Measurements from ENCODE around the gene ZBTB9.

Gene ZBTB9

DNA sequence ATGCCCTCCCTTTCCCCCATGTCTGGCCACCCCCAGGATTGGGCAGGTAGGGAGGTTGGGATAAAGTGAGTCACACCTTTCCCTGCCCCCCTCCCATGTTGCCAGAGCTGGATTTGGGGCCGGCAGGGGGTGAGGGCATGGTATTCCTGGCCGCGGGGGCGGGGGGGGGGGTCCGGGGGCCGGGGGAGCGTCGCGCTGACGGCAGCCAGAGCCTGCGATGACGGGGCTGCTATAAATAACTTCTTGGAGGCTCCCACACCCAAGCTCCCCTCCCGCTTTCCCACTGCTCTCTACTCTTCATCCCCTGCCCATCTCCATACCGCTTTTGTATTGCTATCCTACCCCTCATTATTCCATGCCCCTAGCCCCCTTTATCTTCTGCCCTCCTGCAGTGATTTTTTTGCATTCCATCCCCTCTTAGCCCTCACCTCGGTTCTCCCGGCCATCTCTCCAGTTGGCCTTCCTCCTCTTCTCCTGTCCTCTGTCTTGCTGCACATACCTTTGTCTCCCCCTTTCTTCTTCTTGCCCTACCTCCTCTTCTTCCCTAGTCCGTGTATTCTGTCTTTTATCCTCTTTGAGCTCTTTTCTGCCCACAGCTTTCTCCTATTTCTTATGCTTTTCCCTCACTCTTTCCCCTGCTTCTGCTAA lies 20.7 kb upstream of the ZBTB9 start:
- FAIRE-seq: no peak

DNA sequence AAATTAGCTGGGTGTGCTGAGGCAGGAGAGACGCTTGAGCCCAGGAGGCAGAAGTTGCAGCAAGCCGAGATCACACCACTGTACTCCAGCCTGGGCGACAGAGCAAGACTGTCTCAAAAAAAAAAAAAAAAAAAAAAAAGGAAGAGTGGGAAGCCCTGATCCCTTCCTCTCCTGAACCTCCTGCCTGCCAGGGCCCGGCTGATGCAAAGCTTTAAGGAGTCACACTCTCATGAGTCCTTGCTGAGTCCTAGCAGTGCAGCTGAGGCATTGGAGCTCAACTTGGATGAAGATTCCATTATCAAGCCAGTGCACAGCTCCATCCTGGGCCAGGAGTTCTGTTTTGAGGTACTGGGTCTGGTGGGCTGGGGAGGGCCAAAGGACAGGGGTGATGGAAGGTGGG lies 19.4 kb upstream of the ZBTB9 start:
- FAIRE-seq: no peak

DNA sequence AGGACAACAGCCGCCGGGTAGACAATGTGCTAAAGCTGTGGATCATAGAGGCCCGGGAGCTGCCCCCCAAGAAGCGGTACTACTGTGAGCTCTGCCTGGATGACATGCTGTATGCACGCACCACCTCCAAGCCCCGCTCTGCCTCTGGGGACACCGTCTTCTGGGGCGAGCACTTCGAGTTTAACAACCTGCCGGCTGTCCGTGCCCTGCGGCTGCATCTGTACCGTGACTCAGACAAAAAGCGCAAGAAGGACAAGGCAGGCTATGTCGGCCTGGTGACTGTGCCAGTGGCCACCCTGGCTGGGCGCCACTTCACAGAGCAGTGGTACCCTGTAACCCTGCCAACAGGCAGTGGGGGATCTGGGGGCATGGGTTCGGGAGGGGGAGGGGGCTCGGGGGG lies 16.7 kb upstream of the ZBTB9 start:
- FAIRE-seq: no peak

DNA sequence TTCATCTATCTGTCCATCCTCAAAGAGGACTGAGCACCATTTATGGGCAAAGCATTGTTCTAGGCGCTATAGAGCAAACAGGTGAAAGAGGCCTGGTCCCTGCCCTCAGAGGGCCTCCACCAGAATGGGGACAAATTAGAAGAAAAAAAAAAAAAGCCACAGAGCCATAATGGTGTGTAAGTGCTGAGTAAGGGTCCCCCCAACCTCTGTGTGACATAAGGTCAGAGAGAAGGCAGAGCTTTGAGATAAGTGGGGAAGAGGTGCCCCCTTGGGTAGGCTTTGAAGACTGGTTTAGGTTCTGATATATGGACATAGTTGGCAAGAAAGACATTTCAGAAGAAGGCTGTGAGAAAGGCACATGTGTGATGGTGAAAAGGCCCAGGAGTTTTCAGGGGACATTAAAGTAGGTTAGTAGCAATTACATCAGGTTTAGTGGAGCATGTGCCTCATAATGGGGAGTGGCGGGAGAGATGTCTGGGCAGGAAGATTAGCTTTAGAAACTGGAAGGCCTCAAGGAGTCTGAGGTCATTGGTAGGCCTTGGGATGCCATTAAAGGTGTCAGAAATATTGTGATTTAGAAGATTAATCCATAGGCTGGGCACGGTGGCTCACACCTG lies 15.3 kb upstream of the ZBTB9 start:
- no peak for FAIRE-seq

DNA sequence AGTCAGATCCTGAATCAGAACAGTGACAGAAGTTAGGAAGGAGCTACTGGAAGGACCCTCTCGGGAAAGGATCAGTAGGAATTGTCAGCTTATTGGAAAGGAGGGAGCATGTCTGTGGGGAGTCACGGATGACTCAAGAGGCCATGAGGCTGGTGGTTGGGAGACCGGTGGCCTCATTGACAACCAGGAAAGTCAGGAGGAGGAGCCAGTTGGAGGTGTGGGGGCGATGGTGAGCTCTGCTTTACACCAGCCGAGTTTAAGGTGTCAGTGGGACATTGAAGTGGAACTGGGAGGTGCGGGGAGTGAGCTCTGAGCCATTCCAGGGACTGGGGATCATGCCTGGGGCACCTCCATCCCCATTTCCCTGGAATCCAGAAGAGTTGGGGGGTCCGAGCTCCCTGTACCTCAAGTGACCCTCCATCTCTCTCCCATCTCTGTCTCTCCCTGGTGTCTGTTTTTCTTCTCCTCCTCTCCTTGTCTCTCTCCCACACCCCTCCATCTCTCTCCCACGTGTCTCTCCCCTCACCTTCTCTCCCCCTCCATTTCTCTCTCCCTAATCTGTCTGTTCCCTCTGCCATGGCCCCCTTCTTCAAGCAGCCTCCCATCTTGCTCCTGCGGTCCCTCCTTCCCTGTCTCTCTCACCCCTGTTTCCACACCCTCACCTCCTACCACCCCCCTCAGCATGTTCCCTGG lies 14.3 kb upstream of the ZBTB9 start:
- no peak for FAIRE-seq

DNA sequence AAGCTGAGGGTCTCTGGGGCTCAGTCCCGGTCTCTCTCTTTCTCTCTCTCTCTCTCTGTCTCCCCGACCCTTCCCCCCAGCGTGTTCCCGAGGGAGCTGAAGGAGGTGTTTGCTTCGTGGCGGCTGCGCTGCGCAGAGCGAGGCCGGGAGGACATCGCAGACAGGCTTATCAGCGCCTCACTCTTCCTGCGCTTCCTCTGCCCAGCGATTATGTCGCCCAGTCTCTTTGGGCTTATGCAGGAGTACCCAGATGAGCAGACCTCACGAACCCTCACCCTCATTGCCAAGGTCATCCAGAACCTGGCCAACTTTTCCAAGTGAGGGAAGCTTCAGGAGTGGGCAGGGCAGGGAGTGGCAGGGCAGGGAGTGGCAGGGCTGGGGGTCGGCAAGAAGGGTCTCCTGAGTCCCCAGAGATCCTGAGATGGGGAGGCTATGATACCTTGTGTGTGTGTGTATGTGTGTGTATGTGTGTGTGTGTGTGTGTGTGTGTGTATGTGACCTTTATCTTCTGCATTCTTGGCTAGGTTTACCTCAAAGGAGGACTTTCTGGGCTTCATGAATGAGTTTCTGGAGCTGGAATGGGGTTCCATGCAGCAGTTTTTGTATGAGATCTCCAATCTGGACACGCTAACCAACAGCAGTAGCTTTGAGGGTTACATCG lies 13.6 kb upstream of the ZBTB9 start:
- FAIRE-seq: no peak

DNA sequence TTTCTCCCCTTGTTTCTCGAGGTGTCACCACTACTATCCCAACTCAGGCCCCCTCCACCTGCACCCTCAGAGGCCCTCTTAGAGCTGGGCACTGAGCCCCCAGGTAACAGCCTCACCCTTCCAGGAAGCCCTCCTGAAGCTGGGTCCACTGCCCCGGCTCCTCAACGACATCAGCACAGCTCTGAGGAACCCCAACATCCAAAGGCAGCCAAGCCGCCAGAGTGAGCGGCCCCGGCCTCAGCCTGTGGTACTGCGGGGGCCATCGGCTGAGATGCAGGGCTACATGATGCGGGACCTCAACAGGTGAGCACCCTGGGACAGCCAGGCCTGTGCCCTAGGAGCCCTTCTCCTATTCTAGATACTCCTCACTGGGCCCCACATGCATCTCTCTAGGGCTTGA lies 12.9 kb upstream of the ZBTB9 start:
- no peak for FAIRE-seq

DNA sequence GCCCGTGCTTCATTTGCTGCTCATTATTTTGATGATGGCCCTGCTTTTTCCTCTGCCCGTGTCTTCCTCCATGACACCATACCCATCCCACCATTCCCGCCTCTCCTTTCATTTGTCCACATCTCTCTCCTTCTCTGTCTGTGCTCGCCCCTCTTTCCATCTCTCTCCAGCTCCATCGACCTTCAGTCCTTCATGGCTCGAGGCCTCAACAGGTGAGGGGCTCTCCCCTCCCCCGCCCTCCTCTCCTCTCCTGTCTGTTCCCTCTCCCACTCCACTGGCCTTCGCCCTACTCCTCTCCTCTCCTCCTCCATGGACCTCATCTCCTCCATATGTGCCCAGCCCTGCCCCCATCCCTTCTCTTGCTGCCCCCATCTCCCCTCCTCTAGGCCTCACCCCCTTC lies 12.1 kb upstream of the ZBTB9 start:
- FAIRE-seq: no peak

DNA sequence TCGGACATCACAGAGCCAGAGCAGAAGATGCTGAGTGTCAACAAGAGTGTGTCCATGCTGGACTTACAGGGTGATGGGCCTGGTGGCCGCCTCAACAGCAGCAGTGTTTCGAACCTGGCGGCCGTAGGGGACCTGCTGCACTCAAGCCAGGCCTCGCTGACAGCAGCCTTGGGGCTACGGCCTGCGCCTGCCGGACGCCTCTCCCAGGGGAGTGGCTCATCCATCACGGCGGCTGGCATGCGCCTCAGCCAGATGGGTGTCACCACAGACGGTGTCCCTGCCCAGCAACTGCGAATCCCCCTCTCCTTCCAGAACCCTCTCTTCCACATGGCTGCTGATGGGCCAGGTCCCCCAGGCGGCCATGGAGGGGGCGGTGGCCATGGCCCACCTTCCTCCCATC lies 11.4 kb upstream of the ZBTB9 start:
- FAIRE-seq: no peak

DNA sequence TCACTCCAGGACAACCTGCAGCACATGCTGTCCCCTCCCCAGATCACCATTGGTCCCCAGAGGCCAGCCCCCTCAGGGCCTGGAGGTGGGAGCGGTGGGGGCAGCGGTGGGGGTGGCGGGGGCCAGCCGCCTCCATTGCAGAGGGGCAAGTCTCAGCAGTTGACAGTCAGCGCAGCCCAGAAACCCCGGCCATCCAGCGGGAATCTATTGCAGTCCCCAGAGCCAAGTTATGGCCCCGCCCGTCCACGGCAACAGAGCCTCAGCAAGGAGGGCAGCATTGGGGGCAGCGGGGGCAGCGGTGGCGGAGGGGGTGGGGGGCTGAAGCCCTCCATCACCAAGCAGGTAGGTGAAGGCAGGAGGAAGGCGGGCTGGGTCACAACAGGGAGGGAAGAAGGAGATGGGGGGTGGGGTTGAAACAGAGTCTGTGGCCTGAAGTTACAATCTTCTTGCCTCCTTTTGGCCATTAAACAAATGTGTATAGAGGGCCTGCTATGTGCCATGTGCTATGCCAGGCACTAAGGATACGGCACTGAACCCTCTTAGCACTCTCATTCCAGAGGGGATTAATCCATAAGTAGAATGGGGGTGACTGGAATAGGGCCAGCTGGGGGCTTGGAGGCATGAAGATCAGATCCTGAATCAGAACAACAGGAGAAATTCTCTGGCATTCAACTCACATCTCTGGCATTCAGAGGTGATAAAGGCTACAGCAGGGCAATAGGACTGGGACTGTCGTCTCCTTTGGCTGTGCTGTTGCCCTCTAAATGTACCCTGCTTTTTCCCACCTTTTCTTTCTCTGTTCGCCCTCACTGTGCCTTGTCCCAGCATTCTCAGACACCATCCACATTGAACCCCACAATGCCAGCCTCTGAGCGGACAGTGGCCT lies 10.5 kb upstream of the ZBTB9 start:
- FAIRE-seq: no peak

DNA sequence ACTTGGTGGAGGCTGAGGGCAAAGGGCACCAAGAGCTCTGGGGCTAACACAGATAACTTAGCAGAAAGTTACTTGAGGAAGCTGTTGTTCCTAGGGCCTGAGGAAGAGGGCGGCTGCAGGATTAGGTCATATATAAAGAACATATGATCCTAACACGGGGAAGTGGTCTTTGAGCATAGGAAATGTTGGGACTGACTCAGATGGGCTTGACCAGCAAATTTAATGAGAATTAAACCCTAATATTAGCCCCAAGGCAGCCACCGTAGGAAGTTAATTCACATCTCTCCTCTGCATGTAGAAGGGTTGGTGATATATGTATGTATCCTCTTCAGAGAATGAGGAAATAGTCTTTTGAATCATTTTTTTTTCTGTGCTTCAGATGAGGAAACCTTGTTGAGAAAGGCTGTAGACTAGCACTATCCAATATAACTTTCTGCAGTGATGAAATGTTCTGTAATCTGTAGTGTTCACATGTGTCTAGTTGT lies 9.2 kb upstream of the ZBTB9 start:
- no peak for FAIRE-seq

DNA sequence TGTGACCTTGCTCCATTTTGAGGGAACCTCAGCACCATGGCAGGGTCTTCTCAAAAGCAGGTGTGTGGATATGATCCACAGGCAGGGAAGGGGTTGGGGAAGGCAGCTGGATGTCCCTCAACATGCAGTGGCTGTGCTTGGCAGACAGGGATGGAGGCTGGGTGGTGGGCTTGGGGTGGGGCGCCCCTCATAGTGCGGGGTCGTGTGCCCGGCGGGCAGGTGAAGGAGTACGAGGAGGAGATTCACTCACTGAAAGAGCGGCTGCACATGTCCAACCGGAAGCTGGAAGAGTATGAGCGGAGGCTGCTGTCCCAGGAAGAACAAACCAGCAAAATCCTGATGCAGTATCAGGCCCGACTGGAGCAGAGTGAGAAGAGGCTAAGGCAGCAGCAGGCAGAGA lies 8.0 kb upstream of the ZBTB9 start:
- no peak for FAIRE-seq

DNA sequence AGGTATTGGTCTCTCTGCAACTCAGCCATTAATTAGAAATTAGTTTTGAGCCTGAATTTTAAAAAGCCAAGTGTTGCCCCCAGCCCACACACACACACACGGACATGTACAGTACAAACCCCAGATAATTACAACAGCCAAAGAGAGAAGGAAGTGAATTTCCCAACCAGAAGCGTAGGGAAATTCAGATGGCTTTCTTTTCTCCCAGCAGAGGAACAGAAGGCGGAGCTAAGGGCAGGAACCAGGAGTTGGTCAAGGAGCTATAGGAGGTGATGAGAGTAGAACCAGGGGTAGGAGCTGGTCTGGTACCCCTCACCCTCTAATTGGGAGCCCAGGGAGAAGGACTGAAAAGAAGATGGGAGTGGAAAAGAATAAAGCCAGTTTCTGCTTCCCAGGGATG lies 3.9 kb upstream of the ZBTB9 start:
- no peak for FAIRE-seq

DNA sequence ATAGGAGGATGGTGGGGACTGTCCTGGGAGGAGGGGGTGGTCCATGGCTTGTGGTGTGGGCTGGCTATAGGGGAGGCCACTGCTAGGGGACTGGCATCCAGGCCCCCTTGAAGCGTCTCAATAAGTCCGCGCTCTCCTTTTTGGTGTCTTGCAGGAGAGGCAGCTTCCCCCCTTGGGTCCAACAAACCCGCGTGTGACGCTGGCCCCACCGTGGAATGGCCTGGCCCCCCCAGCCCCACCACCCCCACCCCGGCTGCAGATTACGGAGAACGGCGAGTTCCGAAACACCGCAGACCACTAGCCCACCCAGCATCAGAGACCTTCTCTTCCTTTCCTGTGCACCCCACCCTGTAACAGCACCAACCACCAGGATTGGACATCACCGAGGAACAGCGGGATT lies 2.8 kb upstream of the ZBTB9 start:
- no peak for FAIRE-seq

DNA sequence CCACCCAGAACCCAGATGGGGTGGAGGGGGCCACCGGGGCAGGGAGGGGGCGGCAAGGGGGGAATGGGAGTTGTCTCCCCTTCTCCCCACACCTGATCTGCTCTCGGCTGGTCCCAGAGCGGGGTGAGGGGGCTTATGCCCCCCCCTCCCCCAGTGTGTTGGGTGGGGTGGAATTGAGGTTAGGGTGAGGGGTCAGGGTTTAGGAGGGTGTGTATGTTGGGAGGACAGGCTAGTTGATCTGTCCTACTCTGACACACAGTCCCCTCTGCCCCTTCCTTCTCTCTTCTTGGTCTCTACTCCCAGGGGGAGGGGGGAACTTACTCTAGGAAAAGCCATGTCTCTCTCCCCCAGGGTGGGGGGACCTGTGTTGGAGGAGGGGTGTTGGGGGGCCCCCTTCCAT lies 1.9 kb upstream of the ZBTB9 start:
- FAIRE-seq: no peak

DNA sequence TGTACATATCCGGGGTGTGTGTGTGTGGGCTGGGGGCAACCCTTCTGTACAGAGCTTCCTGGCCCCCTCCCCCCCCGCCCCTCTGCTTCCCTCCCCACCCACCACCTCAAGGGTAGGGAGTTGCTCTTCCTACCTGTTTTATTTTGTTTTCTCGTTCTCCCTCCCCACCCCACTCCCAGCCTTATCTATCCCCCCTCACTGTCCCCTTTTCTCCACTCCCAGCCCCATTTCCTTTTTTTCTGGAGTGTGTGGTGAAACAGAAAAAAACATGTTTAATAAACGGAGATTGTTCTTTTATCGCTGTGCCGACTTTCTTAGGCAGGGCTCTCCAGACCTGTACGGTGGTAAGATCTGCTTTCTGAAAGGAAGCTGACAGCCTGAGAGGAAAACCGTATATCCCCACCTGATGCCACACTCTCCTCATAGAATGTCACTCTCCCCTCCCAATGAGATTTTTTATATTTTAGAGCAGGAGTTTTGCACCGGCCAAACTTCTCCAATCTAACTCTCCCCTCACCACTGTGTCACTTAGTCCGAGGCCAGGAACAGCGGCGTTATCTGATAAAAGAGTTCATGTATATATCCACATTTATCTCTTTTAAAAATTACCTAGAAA lies 875 bp upstream of the ZBTB9 start:
- no peak for FAIRE-seq

DNA sequence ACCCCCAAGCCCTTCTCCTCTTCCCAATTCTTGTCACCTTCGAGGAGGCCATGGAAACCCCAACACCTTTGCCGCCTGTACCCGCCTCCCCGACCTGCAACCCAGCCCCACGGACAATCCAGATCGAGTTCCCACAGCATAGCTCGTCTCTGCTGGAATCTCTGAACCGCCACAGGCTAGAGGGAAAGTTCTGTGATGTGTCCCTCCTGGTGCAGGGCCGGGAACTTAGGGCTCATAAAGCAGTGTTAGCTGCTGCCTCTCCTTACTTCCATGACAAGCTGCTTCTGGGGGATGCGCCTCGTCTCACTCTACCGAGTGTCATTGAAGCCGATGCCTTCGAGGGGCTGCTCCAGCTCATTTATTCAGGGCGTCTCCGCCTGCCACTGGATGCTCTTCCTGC lies 675 bp downstream of the ZBTB9 start:
- FAIRE-seq: no peak

DNA sequence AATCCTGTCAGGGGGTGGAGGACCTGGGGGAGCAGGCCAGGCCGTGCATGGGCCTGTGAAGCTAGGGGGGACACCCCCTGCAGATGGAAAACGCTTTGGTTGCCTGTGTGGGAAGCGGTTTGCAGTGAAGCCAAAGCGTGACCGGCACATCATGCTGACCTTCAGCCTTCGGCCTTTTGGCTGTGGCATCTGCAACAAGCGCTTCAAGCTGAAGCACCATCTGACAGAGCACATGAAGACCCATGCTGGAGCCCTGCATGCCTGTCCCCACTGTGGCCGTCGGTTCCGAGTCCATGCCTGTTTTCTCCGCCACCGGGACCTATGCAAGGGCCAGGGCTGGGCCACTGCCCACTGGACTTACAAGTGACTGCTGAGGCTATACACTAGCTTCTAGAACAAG lies 1.8 kb downstream of the ZBTB9 start:
- FAIRE-seq: no peak

DNA sequence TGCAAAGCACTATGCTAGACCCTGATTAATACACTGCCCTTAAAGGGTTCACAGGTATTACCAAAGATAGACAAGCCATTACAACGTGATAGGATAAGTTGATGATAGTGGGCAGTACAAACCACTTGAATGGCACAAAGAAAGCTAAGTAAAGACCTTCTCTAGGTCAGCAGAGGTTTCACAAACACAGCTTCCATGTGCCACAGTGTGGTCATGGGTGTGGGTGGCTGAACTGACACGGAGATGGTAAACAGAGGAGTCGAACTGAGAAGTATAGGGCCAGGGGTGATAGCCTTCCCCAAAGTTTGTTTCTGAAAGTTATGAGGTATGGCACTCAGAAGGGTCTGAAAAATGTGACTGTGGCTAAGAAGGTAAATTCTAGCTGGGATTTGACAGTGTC lies 4.3 kb downstream of the ZBTB9 start:
- no peak for FAIRE-seq

DNA sequence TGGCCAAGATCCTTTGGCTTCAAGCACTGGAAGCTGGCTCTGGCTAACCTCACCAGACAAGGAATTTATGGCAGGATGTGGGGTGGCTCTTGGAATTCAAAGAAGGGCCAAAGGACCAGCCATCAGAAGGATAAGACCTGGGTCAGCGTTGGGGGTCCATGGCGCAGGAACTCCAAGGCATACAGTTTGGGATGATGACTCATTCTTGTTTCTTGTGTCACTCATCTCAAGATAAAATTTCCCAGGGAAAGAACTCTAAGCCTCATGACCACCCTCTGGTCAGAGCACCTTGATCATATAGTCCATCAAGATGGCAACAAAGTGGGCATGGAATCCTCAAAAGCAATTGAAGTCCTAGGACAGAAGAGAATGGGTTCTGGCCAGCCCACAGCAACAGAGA lies 4.8 kb downstream of the ZBTB9 start:
- no peak for FAIRE-seq

DNA sequence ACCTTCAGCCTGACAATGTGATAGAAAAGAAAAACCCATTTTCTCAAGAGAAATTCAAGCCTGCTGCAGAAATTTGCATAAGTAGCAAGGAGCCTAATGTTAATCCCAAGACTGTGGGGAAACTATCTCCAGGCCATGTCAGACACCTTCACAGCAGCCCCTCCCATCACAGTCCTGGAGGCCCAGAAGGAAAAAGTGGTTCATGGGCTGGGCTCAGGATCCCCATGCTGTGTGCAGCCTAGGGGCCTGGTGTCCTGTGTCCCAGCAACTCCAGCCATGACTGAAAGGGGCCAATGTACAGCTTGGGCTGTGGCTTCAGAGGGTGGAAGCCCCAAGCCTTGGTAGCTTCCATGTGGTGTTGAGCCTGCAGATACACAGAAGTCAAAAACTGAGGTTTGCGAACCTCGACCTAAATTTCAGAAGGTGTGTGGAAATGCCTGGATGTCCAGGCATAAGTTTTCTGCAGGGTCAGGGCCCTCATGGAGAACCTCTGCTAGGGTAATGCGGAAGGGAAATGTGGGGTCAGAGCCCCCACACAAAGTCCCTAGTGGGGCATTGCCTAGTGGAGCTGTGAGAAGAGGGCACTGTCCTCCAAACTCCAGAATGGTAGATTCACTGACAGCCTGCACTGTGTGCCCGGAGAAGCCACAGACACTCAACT lies 11.8 kb downstream of the ZBTB9 start:
- FAIRE-seq: no peak

DNA sequence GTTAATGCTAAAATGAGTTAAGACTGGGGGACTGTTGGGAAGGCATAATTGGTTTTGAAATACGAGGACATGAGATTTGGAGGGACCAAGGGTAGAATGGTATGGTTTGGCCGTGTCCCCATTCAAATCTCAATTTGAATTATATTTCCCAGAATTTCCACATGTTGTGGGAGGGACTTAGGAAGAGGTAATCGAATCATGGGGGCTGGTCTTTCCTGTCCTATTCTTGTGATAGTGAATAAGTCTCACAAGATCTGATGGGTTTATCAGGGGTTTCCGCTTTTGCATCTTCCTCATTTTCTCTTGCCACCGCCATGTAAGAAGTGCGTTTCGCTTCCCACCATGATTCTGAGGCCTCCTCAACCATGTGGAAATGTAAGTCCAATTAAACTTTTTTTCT lies 12.7 kb downstream of the ZBTB9 start:
- FAIRE-seq: no peak
